Lung (tissue), 12 donors: ENCODE results near the gene BEAN1. TPM values are rescaled to one million over a fixed set of nuclear protein-coding genes. Genes with fewer than 3 reads are reported as not detected.

Experiments
- ATAC-seq: fragments of 200-7000 bp; cut with Tn5 transposase; one replicate; pipeline ENCODE4 v1.9.1; 2020; ENCODE audit warnings: moderate number of reproducible peaks; ENCODE audit not compliant: insufficient read depth, low FRiP score
- DNase-seq, 3 donors: peaks; one replicate each; pipeline ENCODE4 v3.0.0-alpha.2; 2013 to 2017
- H3K27ac ChIP-seq, 2 donors: one replicate each; pipeline ENCODE4 v1.5.1; 2013; ENCODE audit warnings: mild to moderate bottlenecking in 2 of 2, moderate library complexity in 2 of 2, control low read depth in 1 of 2, inconsistent platforms in 1 of 2, low read depth in 1 of 2, low read length in 1 of 2
- H3K27me3 ChIP-seq, 3 donors: one replicate each; pipeline ENCODE4 v1.5.1; 2013; ENCODE audit warnings: low read length in 2 of 3; ENCODE audit not compliant: control insufficient read depth in 3 of 3, insufficient read depth in 3 of 3
- H3K36me3 ChIP-seq, 4 donors: one replicate each; pipeline ENCODE4 v1.5.1; 2013; ENCODE audit warnings: low read length in 4 of 4, mild to moderate bottlenecking in 1 of 4, moderate library complexity in 1 of 4; ENCODE audit not compliant: control insufficient read depth in 4 of 4, insufficient read depth in 4 of 4
- H3K4me1 ChIP-seq, 5 donors: one replicate each; pipeline ENCODE4 v1.5.1; 2013; ENCODE audit warnings: low read length in 5 of 5, mild to moderate bottlenecking in 2 of 5, moderate library complexity in 1 of 5; ENCODE audit not compliant: control insufficient read depth in 5 of 5, insufficient read depth in 5 of 5
- H3K4me3 ChIP-seq: one replicate; pipeline ENCODE4 v1.5.1; 2013; ENCODE audit warnings: mild to moderate bottlenecking, control low read depth, moderate library complexity
- H3K9ac ChIP-seq, 2 donors: one replicate each; pipeline ENCODE4 v1.5.1; 2013; ENCODE audit warnings: low read length in 2 of 2, control low read depth in 1 of 2; ENCODE audit not compliant: insufficient read depth in 1 of 2
- H3K9me3 ChIP-seq, 4 donors: one replicate each; pipeline ENCODE4 v1.5.1; 2013; ENCODE audit warnings: low read length in 3 of 4, mild to moderate bottlenecking in 1 of 4, moderate library complexity in 1 of 4; ENCODE audit not compliant: control insufficient read depth in 4 of 4, insufficient read depth in 3 of 4
- CTCF ChIP-seq: IDR thresholded peaks from 2 replicates; pipeline ENCODE4 v1.5.1; 2012; ENCODE audit warnings: mild to moderate bottlenecking; ENCODE audit errors: control extremely low read depth, extremely low read depth
- WGBS, 2 donors: extraction: QIAGEN DNeasy Blood & Tissue Kit; methylation state at CpG; one replicate each; pipeline ENCODE4 v1.1.7; 2013; 5-methylcytosine and 5-hydroxymethylcytosine counted together
- polyA plus RNA-seq, 2 donors: library from polyadenylated mRNA; stranded (reverse); fragments of 200-250 nt; gene quantifications; one replicate each; pipeline ENCODE4 v1.2.1, GENCODE V29; 2013
- total RNA-seq, 2 donors: library from RNA; depleted of rRNA in 1 of 2; stranded (reverse); fragments of >200 nt in 1 of 2; gene quantifications; one replicate each; pipeline ENCODE4 v1.2.1, GENCODE V29; 2014 to 2021
- donor health status: control.
- donor health status: control.
- donor health status: Bipolar disorder and iron deficiency.
- donor health status: healthy.
- donor health status: DM: yes; HTN: yes; CAD: no.

The BEAN1 gene
- total and polyA plus RNA-seq, 4 donors: 0.16 to 3.2 (median 0.25) TPM

GRCh38 chr16:66469947-66470546 lies 43.0 kb downstream of the BEAN1 start:
- WGBS, 2 donors: 87 to 98% methylated on average over 6 of the region's 6 CpGs
- H3K9me3 ChIP-seq: peaks cover 0 to 4% (median 0%) of the 10 kb centered on the region in 4 donors
- H3K9ac ChIP-seq: no peak overlapping the region
- TF ChIP-seq CTCF: no peak
- no peaks in the 10 kb centered on the region for H3K27me3 ChIP-seq
- no peak overlapping the region for H3K4me3 ChIP-seq
- no peak for ATAC-seq
- H3K4me1 ChIP-seq: peaks cover 0 to 5% (median 0%) of the 10 kb centered on the region in 5 donors
- no peak overlapping the region for H3K27ac ChIP-seq
- H3K36me3 ChIP-seq: no peaks in the 10 kb centered on the region
- no peak for DNase-seq

GRCh38 chr16:66470556-66470955 lies 43.5 kb downstream of the BEAN1 start:
- Histone ChIP-seq H3K9ac (no peak overlapping the region), H3K4me3 (no peak overlapping the region), H3K9me3 (peaks cover 0 to 4% (median 0%) of the 10 kb centered on the region in 4 donors), H3K27ac (no peak overlapping the region), H3K36me3 (no peaks in the 10 kb centered on the region), H3K4me1 (peaks cover 0 to 7% (median 0%) of the 10 kb centered on the region in 5 donors), H3K27me3 (no peaks in the 10 kb centered on the region)
- no peak for TF ChIP-seq CTCF
- DNase-seq (no peak), ATAC-seq (no peak)
- 50 to 69% methylated on average over 2 of the region's 2 CpGs for WGBS, 2 donors

- H3K4me1 ChIP-seq: peaks cover 0 to 7% (median 0%) of the 10 kb centered on the region in 5 donors
- TF ChIP-seq CTCF: no peak
- no peak for DNase-seq
- H3K36me3 ChIP-seq: no peaks in the 10 kb centered on the region
- no peak overlapping the region for H3K27ac ChIP-seq
- H3K27me3 ChIP-seq: no peaks in the 10 kb centered on the region
- whole genome bisulfite sequencing, 2 donors: 95 to 96% methylated on average over 10 of the region's 10 CpGs
- no peak overlapping the region for H3K4me3 ChIP-seq
- H3K9me3 ChIP-seq: peaks cover 0 to 4% (median 0%) of the 10 kb centered on the region in 4 donors
- H3K9ac ChIP-seq: no peak overlapping the region
- ATAC-seq: no peak
These were observed 44.2 kb downstream of the BEAN1 start for GRCh38 chr16:66471264-66471663.
